Mesenchymal stem cell (in vitro differentiated cells and primary cell): ENCODE results near the gene DNTTIP2.

ENCODE experiments used
- DNase-seq: peaks from one replicate; pipeline ENCODE4 v3.0.0-alpha.2; 2013
- H2AFZ ChIP-seq: one replicate; pipeline ENCODE4 v1.6.1; 2013; ENCODE audit warnings: low read depth, mild to moderate bottlenecking, control low read depth, inconsistent platforms, low read length, moderate library complexity
- H2AK5ac ChIP-seq: 2 replicates; pipeline ENCODE4 v1.6.1; 2013; ENCODE audit warnings: low read length, moderate library complexity, mild to moderate bottlenecking, inconsistent platforms; ENCODE audit not compliant: severe bottlenecking
- H2BK120ac ChIP-seq: one replicate; pipeline ENCODE4 v1.6.1; 2013; ENCODE audit warnings: low read depth, mild to moderate bottlenecking, inconsistent platforms, low read length, moderate library complexity
- H2BK12ac ChIP-seq, 2 experiments: one replicate each; pipeline ENCODE4 v1.6.1; 2013; ENCODE audit warnings: inconsistent platforms in 2 of 2, low read length in 2 of 2, mild to moderate bottlenecking in 2 of 2, moderate library complexity in 2 of 2, control low read depth in 1 of 2
- H2BK15ac ChIP-seq: one replicate; pipeline ENCODE4 v1.6.1; 2013; ENCODE audit warnings: mild to moderate bottlenecking, low read depth, inconsistent platforms; ENCODE audit not compliant: poor library complexity, severe bottlenecking
- H2BK5ac ChIP-seq: 2 replicates; pipeline ENCODE4 v1.6.1; 2013; ENCODE audit warnings: low read depth, mild to moderate bottlenecking, low read length, control low read depth, inconsistent platforms; ENCODE audit not compliant: poor library complexity, severe bottlenecking
- H3K14ac ChIP-seq, 2 experiments: one replicate each; pipeline ENCODE4 v1.6.1; 2013; ENCODE audit warnings: inconsistent platforms in 2 of 2, low read length in 2 of 2, control low read depth in 1 of 2, mild to moderate bottlenecking in 1 of 2, moderate library complexity in 1 of 2
- H3K18ac ChIP-seq, 2 experiments: one replicate each; pipeline ENCODE4 v1.6.1; 2013; ENCODE audit warnings: inconsistent platforms in 2 of 2, low read length in 2 of 2, control low read depth in 1 of 2, low read depth in 1 of 2, mild to moderate bottlenecking in 1 of 2
- H3K23ac ChIP-seq, 2 experiments: one replicate each; pipeline ENCODE4 v1.6.1; 2013; ENCODE audit warnings: inconsistent platforms in 2 of 2, low read length in 2 of 2, mild to moderate bottlenecking in 2 of 2, moderate library complexity in 2 of 2, control low read depth in 1 of 2
- H3K27ac ChIP-seq: 2 replicates; pipeline ENCODE4 v1.5.1; 2013; ENCODE audit warnings: mild to moderate bottlenecking, moderate library complexity, low read length, control low read depth, inconsistent platforms; ENCODE audit not compliant: poor library complexity, severe bottlenecking
- H3K27me3 ChIP-seq, 2 experiments: 2 replicates each; pipeline versions ENCODE4 v1.6.1 to v1.7.0; 2013; ENCODE audit warnings: low read length in 2 of 2, mild to moderate bottlenecking in 2 of 2, moderate library complexity in 2 of 2, control low read depth in 1 of 2, inconsistent platforms in 1 of 2; ENCODE audit not compliant: control insufficient read depth in 1 of 2, insufficient read depth in 1 of 2
- H3K36me3 ChIP-seq, 2 experiments: 2 replicates each; pipeline versions ENCODE4 v1.6.1 to v1.7.0; 2013; ENCODE audit warnings: low read length in 2 of 2, control low read depth in 1 of 2, inconsistent platforms in 1 of 2, low read depth in 1 of 2, mild to moderate bottlenecking in 1 of 2; ENCODE audit not compliant: insufficient read depth in 2 of 2, control insufficient read depth in 1 of 2
- H3K4ac ChIP-seq, 2 experiments: one replicate each; pipeline ENCODE4 v1.6.1; 2013; ENCODE audit warnings: inconsistent platforms in 2 of 2, low read length in 2 of 2, mild to moderate bottlenecking in 2 of 2, moderate library complexity in 2 of 2, control low read depth in 1 of 2, low read depth in 1 of 2
- H3K4me1 ChIP-seq: 2 replicates; pipeline ENCODE4 v1.6.1; 2013; ENCODE audit warnings: low read depth, low read length, control low read depth; ENCODE audit not compliant: control insufficient read depth, insufficient read depth
- H3K4me2 ChIP-seq: 2 replicates; pipeline ENCODE4 v1.6.1; 2013; ENCODE audit warnings: low read length, mild to moderate bottlenecking, inconsistent platforms; ENCODE audit not compliant: poor library complexity, severe bottlenecking
- H3K4me3 ChIP-seq, 2 experiments: 2 replicates each; pipeline versions ENCODE4 v1.5.1 to v1.7.0; 2013; ENCODE audit warnings: low read length in 2 of 2, mild to moderate bottlenecking in 2 of 2, control low read depth in 1 of 2, low read depth in 1 of 2; ENCODE audit not compliant: insufficient read depth in 1 of 2
- H3K79me1 ChIP-seq: replicated peaks from 2 replicates; pipeline ENCODE4 v1.6.1; 2013; ENCODE audit warnings: mild to moderate bottlenecking, control low read depth, low read length, inconsistent platforms; ENCODE audit not compliant: poor library complexity, severe bottlenecking
- H3K9ac ChIP-seq: 2 replicates; pipeline ENCODE4 v1.7.0; 2013; ENCODE audit warnings: mild to moderate bottlenecking, low read length, moderate library complexity
- H3K9me3 ChIP-seq: 2 replicates; pipeline ENCODE4 v1.7.0; 2013; ENCODE audit warnings: mild to moderate bottlenecking, low read length; ENCODE audit not compliant: control insufficient read depth
- H4K8ac ChIP-seq: one replicate; pipeline ENCODE4 v1.6.1; 2013; ENCODE audit warnings: inconsistent platforms, mild to moderate bottlenecking, low read length, moderate library complexity
- H4K91ac ChIP-seq: one replicate; pipeline ENCODE4 v1.6.1; 2013; ENCODE audit warnings: mild to moderate bottlenecking, low read length, inconsistent platforms
- WGBS: methylation state at CpG from one replicate; pipeline ENCODE4 v1.1.7; 2013; ENCODE audit warnings: mixed read lengths; 5-methylcytosine and 5-hydroxymethylcytosine counted together

Gene DNTTIP2

DNA sequence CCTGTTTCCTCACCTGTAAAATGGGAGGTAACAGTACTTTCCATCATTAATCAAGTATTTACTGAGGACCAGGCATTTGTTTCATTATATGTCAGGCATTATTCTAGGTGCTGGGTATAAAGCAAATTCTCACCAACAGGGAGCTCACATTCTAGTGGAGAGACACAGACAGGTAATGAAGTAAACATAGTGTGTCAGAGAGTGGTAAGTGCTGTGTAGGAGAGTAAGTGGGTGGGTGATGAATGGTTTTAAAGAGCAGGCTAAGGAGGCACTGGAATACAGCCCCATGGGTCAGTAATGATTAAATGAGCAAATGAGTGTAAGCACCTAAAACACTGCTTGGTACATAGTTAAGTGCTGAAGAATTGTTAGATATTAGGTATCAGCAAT is 60.4 kb downstream of the DNTTIP2 start:
- H4K91ac ChIP-seq, result peak overlapping the region; percentile 98

GRCh38 chr1:93817819-93818569 is 61.0 kb downstream of the DNTTIP2 start:
- H3K4me2 ChIP-seq, result no peak overlapping the region
- H3K18ac ChIP-seq, result peak overlapping the region; percentile 89 to 97
- H2BK120ac ChIP-seq, result peak overlapping the region; percentile 98
- H3K14ac ChIP-seq, result peak overlapping the region in 1 of 2 experiments; percentile 37
- no peak overlapping the region for H3K9ac ChIP-seq
- H2AK5ac ChIP-seq, result peak overlapping the region; percentile 13
- no peaks in the 10 kb centered on the region for H3K9me3 ChIP-seq
- no peak overlapping the region for H2BK5ac ChIP-seq
- H2BK12ac ChIP-seq, result peak overlapping the region; percentile 99
- H3K23ac ChIP-seq, result no peak overlapping the region
- no peak overlapping the region for H3K27ac ChIP-seq
- H3K4me1 ChIP-seq, result peaks cover 10% of the 10 kb centered on the region
- H3K4ac ChIP-seq, result peak overlapping the region; percentile 85 to 92
- H3K36me3 ChIP-seq, result no peaks in the 10 kb centered on the region
- DNase-seq, result peak; percentile 54
- no peaks in the 10 kb centered on the region for H3K27me3 ChIP-seq
- peak overlapping the region; percentile 18 for H2AFZ ChIP-seq
- H4K91ac ChIP-seq, result peak overlapping the region; percentile 99
- H3K4me3 ChIP-seq, result no peak overlapping the region
- peaks cover 4% of the 10 kb centered on the region for H3K79me1 ChIP-seq
- WGBS, result 78% methylated on average over 10 of the region's 12 CpGs
- peak overlapping the region; percentile 95 for H2BK15ac ChIP-seq
- peak overlapping the region; percentile 98 for H4K8ac ChIP-seq

More for the DNA sequence above, 60.4 kb downstream of the DNTTIP2 start:
- Histone ChIP-seq H3K27ac (no peak overlapping the region), H3K23ac (no peak overlapping the region), H3K36me3 (no peaks in the 10 kb centered on the region), H3K4me2 (no peak overlapping the region), H3K4ac (peak overlapping the region; percentile 85 to 86), H3K9me3 (no peaks in the 10 kb centered on the region), H3K4me1 (peaks cover 9% of the 10 kb centered on the region), H3K9ac (no peak overlapping the region), H4K8ac (peak overlapping the region; percentile 93), H3K79me1 (peaks cover 4% of the 10 kb centered on the region), H2BK5ac (no peak overlapping the region), H2BK120ac (peak overlapping the region; percentile 98), H3K14ac (no peak overlapping the region), H3K4me3 (no peak overlapping the region), H3K18ac (peak overlapping the region; percentile 89 to 97), H2AFZ (no peak overlapping the region), H2AK5ac (peak overlapping the region; percentile 13), H3K27me3 (no peaks in the 10 kb centered on the region), H2BK15ac (no peak overlapping the region), H2BK12ac (peak overlapping the region; percentile 99)
- DNase-seq, result no peak

GRCh38 chr1:93816970-93817678 is 61.9 kb downstream of the DNTTIP2 start:
- Histone ChIP-seq H3K18ac (peak overlapping the region; percentile 82 to 99), H3K23ac (no peak overlapping the region), H2BK12ac (peak overlapping the region; percentile 77 to 97), H2AFZ (no peak overlapping the region), H3K36me3 (no peaks in the 10 kb centered on the region), H2BK15ac (peak overlapping the region; percentile 95), H4K8ac (peak overlapping the region; percentile 98), H4K91ac (peak overlapping the region; percentile 99), H3K4ac (peak overlapping the region; percentile 83 to 92), H3K4me1 (peaks cover 12% of the 10 kb centered on the region), H2AK5ac (no peak overlapping the region), H2BK120ac (peak overlapping the region; percentile 98), H3K4me3 (no peak overlapping the region), H3K9me3 (no peaks in the 10 kb centered on the region), H2BK5ac (no peak overlapping the region), H3K9ac (peak overlapping the region; percentile 1), H3K14ac (no peak overlapping the region), H3K27me3 (no peaks in the 10 kb centered on the region), H3K4me2 (no peak overlapping the region), H3K27ac (peak overlapping the region; percentile 60), H3K79me1 (peaks cover 6% of the 10 kb centered on the region)
- WGBS, result 9% methylated on average over 3 of the region's 3 CpGs
- peak; percentile 91 for DNase-seq
